GM21360 (cell line): ENCODE results near the gene ALK.

ENCODE experiments used
- ATAC-seq: cut with Tn5 transposase; IDR thresholded peaks from one replicate; pipeline ENCODE4 v1.9.1; 2021; ENCODE audit warnings: mild to moderate bottlenecking, moderate library complexity; ENCODE audit not compliant: unreplicated experiment

ALK gene

DNA sequence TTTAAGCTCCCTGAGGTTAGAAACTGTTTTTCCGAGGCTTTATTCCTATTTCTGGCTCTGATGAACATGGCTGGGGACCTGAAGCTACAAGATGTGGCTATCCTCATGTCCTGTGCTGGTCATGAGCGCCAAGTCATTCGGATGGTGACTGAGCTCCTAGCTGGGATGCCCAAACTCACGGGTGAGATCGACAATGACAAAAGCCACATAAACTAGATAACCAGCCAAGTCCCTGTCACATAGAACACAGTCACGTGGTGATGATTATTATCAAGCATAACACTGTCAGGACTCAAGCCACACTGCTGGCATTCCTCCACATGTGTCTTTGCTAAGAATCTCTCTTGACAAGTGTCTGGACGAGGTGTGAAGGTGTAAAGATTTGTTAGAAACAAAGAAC, 531.2 kb downstream of the ALK start:
- no peak for ATAC-seq

GRCh38 chr2:29389686-29390085, 531.7 kb downstream of the ALK start:
- ATAC-seq, result no peak

GRCh38 chr2:29388071-29388470, 533.3 kb downstream of the ALK start:
- ATAC-seq, result no peak

DNA sequence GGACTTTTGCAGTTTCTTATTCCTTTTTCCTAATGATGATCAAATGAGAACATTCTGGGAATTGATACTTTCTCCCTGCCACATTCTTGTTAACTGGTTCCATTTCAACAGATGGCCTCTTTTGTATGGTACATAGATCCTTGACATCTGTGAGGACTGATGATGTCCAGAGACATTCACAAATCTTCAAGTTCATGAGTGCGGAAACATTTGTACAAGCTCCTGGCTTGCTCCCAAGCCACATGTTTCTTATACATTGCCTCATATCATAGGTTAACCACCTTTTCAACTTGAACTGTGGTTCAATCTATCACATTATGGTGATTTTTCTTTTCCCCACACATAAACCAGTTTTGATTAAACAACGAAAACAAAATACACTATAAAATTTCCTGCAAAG, 538.9 kb downstream of the ALK start:
- ATAC-seq, result no peak

- no peak for ATAC-seq
These were observed 543.6 kb downstream of the ALK start for GRCh38 chr2:29377788-29378187.

- ATAC-seq, result no peak
These were observed 544.8 kb downstream of the ALK start for GRCh38 chr2:29376541-29376940.

DNA sequence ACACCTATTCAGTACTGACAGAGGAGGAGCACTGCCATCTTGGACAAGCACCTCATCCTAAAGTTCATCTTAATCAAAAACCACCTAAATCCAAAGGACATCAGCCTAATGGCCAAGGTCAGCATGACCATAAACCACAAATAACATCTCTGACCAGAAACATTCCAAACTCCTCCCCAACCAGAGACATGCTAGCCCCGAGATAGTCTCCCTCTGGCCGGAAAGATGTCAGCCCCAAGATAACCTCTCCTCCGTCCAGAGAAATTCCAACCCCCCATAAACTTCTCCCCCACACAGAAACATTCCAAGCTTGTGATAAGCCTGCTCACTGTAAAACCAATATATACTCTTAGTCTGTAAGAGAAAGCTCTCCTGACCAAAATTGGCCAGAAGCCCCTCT, 545.5 kb downstream of the ALK start:
- ATAC-seq, result no peak

- ATAC-seq, result no peak
These were observed 546.6 kb downstream of the ALK start for GRCh38 chr2:29374823-29375222.

DNA sequence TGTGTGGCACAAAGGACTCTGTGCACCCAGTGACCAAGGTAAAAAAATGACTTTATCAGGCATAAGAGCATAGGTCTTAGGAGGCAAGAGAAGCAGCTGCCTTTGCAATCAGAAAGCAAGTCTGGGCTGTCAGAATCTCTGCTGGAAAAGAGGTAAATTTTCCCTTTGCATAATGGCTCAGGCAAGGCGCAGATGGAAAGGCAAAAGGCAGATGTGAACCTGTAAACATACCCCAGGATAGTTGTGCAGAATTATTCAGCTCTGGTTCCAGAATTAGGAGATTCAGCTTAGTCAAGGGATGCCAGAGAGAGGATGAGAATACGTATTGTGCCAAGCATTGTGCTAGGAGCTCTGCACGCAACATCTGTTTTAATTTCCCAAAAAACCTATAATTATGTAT, 547.5 kb downstream of the ALK start:
- ATAC-seq, result no peak

GRCh38 chr2:29372185-29372584, 549.2 kb downstream of the ALK start:
- no peak for ATAC-seq

DNA sequence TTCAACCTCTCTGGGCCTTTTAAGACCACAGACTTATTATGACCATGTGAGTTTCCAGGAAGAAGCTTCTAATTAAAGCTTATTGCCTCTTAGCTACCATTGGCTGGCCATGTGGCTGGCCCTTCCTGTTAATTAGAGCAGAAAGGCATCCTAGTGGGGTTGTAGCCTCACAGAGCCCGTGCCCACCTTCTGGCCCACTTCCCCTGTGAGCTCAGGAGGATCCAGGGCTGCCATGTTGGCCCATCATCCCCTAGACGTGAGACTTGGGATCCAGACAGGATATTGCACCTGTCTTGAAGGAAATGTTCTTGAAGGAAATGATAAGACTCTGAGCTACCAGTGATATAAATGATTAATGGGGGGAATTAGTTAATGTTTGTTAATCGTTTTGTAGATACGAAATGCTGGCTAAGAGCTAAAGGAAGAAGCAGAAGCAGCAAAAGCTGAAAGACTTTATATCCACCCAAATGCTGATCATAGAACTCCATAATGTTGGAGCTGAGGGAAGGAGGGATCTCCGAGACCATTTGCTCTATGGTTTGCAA, 550.7 kb downstream of the ALK start:
- ATAC-seq, result no peak

GRCh38 chr2:29370173-29370572, 551.2 kb downstream of the ALK start:
- no peak for ATAC-seq

DNA sequence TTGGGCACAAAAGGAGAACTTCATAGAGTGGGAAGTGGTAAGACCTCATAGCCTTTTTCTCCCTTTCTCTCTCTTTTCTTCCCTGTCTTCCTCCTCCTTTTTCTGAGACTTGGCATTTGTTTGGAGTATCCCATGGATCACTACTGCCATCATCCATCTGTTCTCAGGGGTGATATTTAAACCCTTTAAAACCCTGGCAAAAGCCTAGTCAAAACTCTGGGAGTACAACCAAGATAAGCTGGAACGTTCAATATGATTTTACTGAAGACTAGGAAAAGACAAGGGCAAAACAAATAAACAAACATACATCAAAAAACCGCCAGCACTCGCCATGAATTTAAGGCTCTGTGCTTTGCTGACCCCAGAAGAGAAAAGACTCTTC, 552.7 kb downstream of the ALK start:
- ATAC-seq, result no peak

- ATAC-seq, result no peak
These were observed 553.3 kb downstream of the ALK start for GRCh38 chr2:29367986-29368658.

- ATAC-seq, result no peak
These were observed 558.3 kb downstream of the ALK start for GRCh38 chr2:29363111-29363510.

- ATAC-seq, result no peak
These were observed 560.2 kb downstream of the ALK start for GRCh38 chr2:29361231-29361630.

DNA sequence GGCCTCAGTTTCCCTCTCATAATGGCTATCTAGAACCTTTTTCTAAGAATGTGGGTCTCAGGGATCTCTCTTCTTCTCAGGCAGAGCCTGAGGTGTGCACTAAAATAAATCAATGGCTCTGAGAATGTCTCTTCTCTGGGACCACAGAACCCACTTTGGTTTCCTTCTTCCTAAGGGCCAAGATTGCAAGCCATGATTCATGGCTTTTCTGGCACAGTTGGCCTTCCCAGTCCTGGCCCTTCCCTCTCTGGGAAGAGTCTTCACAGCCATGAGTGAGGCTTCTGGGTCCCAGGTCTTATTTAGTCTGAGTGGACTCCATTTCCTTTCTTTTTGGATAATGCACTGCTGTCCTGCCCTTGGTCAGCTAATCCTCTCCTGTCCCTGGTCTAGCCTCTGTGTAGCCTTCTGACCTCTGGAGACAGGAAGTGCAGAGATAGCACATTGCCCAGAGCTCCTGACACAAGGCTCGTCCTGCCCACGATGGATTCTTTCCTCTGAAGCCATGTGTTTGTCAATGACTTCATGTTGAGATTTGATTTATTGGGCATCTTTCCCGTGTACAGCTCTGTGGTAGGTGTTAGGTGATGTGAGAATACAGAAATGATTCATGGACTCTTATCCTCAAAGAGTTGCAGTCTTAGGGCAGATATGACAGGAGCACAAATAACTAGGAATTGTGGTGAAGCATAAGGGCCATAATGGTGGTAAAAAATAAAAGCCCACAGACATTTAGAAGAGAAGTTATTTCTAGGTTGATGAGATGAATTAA, 561.2 kb downstream of the ALK start:
- no peak for ATAC-seq

DNA sequence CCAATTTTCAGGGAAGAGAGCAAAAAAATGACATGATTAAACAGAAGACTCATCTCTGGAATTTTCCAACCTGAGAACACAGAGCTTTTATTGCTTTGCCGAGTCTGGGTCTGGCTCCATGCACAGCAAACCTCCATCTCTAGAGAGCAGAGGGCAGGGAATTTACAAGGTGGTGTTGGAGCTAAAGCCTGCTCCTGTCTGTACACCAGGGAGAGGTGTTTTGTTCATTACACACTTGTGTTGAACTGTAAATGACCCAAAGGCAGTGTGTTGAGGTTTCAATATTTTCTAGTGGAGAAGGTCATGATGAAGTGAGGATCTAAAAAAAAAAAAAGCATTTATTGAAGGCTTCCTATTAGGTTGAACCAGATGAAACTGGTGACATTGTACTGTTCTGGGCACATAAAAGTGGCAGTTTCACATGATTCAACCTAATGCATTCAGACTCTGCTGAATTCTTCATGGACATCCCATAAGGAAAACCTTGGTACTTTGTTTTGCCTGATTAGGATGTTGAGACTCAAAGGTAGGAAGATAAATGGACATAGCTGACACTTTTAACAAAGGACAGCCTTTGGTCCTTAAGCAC, 567.9 kb downstream of the ALK start:
- ATAC-seq, result no peak

DNA sequence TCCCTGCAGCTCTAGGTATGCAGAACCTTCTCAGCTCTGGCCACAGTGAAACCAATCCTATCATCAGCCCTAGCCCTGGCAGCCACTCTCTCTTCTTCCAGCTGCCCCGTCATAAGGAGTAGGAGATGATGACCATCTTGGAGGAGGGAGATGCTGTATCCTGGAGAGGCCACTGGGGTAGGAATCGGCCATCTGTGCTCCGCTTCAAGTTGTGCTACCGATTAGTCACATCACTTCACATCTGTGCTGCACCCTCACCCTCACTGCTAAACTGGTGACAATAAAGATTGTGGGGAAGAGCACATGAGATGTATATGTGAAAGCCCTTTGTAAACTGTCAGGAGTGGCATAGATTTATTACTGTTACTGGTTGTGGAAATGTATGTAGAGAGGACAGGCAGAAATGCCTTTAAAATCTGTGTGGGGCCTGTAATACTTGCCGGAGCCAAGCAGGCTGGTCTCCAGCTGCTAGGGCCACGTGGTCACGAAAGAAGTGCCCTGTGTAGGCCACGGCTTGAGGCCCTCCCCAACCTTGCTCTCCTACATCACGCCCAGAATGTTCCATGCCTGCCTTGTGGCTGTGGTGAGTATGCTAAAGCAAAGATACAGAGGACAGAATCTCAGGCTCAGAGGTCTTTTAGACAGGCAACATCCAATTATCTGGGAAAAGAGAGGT, 569.3 kb downstream of the ALK start:
- ATAC-seq, result no peak

DNA sequence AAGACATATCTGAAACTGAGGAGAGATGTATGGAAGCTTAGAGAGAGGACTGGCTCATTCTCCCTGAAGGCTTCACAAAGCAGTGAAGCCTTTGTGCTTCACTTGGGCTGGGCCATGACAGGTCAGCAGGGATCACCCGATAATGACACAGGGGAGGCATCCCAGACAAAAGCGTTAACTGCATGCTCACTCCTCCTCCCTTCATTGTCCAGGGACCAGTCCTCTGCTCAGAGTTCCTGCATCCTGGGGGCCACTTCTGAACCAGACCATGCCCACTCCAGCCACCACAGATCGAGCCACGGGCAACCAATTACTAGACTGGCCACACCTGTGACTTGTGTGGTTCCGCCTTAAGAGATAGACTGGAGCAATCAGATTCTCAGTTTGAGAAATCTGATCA, 570.1 kb downstream of the ALK start:
- no peak for ATAC-seq

- no peak for ATAC-seq
These were observed 571.9 kb downstream of the ALK start for GRCh38 chr2:29349316-29350030.
